Astrocyte (in vitro differentiated cells and primary cell): ENCODE results near the gene HDAC8.

ENCODE experiments used
- EZH2 ChIP-seq: IDR thresholded peaks from 2 replicates; pipeline ENCODE4 v1.6.1; 2012; ENCODE audit warnings: mild to moderate bottlenecking, low read length, inconsistent platforms; ENCODE audit not compliant: insufficient read depth
- TF ChIP-seq, protein P1 (sequence below): IDR thresholded peaks from 2 replicates; pipeline ENCODE4 v1.5.1; 2011; ENCODE audit warnings: low read depth, mild to moderate bottlenecking, inconsistent platforms, low read length, moderate library complexity; ENCODE audit not compliant: insufficient read depth

DNA sequence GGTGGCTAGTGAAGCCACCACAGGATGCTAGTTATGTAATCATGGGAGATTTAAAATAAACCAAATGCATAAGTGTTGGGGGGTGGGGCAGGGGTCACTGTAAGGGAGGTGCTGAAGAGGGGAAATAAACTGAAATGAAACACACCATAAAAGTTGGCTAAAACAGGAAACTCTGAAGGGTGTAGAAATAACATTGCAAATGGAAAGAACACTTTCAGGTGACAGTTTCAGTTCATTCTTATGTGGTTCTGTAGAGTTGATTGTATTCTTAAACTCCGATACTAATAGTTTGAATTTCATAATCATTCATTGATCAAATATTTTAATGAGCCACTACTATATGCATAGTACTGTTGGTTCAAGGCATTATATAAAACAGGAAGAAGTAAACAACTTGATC is 80.1 kb downstream of the HDAC8 start:
- TF ChIP-seq, protein P1, sequence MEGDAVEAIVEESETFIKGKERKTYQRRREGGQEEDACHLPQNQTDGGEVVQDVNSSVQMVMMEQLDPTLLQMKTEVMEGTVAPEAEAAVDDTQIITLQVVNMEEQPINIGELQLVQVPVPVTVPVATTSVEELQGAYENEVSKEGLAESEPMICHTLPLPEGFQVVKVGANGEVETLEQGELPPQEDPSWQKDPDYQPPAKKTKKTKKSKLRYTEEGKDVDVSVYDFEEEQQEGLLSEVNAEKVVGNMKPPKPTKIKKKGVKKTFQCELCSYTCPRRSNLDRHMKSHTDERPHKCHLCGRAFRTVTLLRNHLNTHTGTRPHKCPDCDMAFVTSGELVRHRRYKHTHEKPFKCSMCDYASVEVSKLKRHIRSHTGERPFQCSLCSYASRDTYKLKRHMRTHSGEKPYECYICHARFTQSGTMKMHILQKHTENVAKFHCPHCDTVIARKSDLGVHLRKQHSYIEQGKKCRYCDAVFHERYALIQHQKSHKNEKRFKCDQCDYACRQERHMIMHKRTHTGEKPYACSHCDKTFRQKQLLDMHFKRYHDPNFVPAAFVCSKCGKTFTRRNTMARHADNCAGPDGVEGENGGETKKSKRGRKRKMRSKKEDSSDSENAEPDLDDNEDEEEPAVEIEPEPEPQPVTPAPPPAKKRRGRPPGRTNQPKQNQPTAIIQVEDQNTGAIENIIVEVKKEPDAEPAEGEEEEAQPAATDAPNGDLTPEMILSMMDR, result no peak
- no peak for TF ChIP-seq EZH2
